ENCODE measurements around the gene DHX9.

DNA sequence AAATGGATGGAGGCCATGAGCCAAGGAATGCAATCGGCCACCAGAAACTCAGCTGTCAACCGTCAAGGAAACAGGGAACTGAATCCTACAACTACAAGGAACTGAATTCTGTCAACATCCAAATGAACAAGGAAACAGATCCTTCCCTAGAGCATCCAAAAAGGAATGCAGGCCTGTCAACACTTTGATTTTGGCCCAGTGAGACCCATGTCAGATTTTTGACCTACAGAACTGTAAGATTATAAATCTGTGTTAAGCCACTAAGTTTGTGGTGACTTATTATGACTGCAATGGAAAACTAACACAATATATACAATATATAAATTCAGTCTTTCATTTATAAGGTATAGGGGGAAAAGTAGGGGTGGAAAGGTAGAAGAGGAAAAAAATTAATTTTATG, 58.5 kb downstream of the DHX9 start:
- TF ChIP-seq, protein P1, sequence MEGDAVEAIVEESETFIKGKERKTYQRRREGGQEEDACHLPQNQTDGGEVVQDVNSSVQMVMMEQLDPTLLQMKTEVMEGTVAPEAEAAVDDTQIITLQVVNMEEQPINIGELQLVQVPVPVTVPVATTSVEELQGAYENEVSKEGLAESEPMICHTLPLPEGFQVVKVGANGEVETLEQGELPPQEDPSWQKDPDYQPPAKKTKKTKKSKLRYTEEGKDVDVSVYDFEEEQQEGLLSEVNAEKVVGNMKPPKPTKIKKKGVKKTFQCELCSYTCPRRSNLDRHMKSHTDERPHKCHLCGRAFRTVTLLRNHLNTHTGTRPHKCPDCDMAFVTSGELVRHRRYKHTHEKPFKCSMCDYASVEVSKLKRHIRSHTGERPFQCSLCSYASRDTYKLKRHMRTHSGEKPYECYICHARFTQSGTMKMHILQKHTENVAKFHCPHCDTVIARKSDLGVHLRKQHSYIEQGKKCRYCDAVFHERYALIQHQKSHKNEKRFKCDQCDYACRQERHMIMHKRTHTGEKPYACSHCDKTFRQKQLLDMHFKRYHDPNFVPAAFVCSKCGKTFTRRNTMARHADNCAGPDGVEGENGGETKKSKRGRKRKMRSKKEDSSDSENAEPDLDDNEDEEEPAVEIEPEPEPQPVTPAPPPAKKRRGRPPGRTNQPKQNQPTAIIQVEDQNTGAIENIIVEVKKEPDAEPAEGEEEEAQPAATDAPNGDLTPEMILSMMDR (conservative IDR thresholded peaks at IDR 0.05) = no peak
- no peak for TF ChIP-seq ZFX (IDR thresholded peaks at IDR 0.05)
